Ovary (tissue), 9 donors: ENCODE data around the gene INSR. TPM values are rescaled to one million over a fixed set of nuclear protein-coding genes. Genes with fewer than 3 reads are reported as not detected.

Experiments
- DNase-seq, 5 donors: peaks; one replicate each; pipeline ENCODE4 v3.0.0-alpha.2; 2019 to 2020
- H3K27ac ChIP-seq, 2 donors: fragments of 200-600 bp; one replicate each; pipeline versions ENCODE4 v1.5.1 to v1.8.0; 2019 to 2022
- H3K27me3 ChIP-seq: fragments of 200-600 bp; one replicate; pipeline ENCODE4 v1.8.0; 2022
- H3K36me3 ChIP-seq: fragments of 200-600 bp; sonication (generic); one replicate; pipeline ENCODE4 v1.5.1; 2019
- H3K4me1 ChIP-seq: one replicate; pipeline ENCODE4 v1.8.1; 2013; ENCODE audit warnings: mild to moderate bottlenecking, moderate library complexity; ENCODE audit not compliant: insufficient read depth
- H3K4me3 ChIP-seq: fragments of 200-600 bp; sonication (generic); one replicate; pipeline ENCODE4 v1.5.1; 2017
- H3K9me3 ChIP-seq, 2 donors: fragments of 200-600 bp in 1 of 2; sonication (generic) in 1 of 2; one replicate each; pipeline versions ENCODE4 v1.5.1 to v1.8.1; 2013 to 2019; ENCODE audit warnings: mild to moderate bottlenecking in 1 of 2, moderate library complexity in 1 of 2
- EP300 ChIP-seq: sonication (generic); formaldehyde crosslinking; IDR thresholded peaks from one replicate; pipeline ENCODE4 v1.6.1; 2017; ENCODE audit warnings: antibody characterized with exemption
- POLR2A ChIP-seq: fragments of 450-650 bp; IDR thresholded peaks from one replicate; pipeline ENCODE4 v1.6.1; 2017; ENCODE audit warnings: antibody characterized with exemption, mild to moderate bottlenecking, moderate library complexity
- WGBS, 3 donors: extraction: QIAGEN DNeasy Blood & Tissue Kit in 1 of 3; methylation state at CpG; one replicate each; pipeline versions ENCODE4 v1.1.5 to v1.1.7; 2013 to 2017; 5-methylcytosine and 5-hydroxymethylcytosine counted together
- intact Hi-C, 4 donors: fragments of 100-400 bp; cut with DNase I; formaldehyde crosslinking; loops; one replicate each; pipeline versions ENCODE4 v1.11.0 to v1.15.1; 2022 to 2023
- polyA plus RNA-seq, 2 donors: library from polyadenylated mRNA; stranded (reverse); fragments of 200-250 nt in 1 of 2; fragments of 350-450 nt in 1 of 2; fragmentation: Illumina TruSeq in 1 of 2; extraction: RNeasy Lipid Tissue Mini Kit (QIAGEN cat#74804) in 1 of 2; gene quantifications; one replicate each; pipeline ENCODE4 v1.2.3, GENCODE V29; 2013 to 2014
- total RNA-seq, 7 donors: library from RNA; depleted of rRNA in 2 of 7; stranded (reverse); fragments of >200 nt in 2 of 7; fragmentation: NEBNext Ultra II Directional in 3 of 7; extraction: Animal tissue kit (Norgen Biotek cat#: 25700) in 3 of 7; gene quantifications; one replicate each; pipeline versions ENCODE4 v1.1.0 to v1.2.4, GENCODE V29; 2016 to 2023
- TF ChIP-seq, protein P1 (sequence below), 3 donors: fragments of 450-650 bp in 2 of 3; fragments of 200-600 bp in 1 of 3; IDR thresholded peaks; one replicate each; pipeline versions ENCODE4 v1.5.1 to v1.8.0; 2016 to 2022; ENCODE audit warnings: antibody characterized with exemption in 3 of 3, mild to moderate bottlenecking in 1 of 3
- donor health status: DM: no; HTN: no; CAD: no; lungs with moderate emphysema.
- donor health status: DM: no; HTN: no; CAD: no.
- donor health status: Bipolar disorder and iron deficiency.
- donor health status: DM: yes; HTN: yes; CAD: no.
- donor health status: DM: no; HTN: no; CAD: no.
- donor health status: DM: yes; HTN: yes; CAD: no.

The INSR gene
- total and polyA plus RNA-seq, 9 donors: 30.2 to 203 (median 93.3) TPM

DNA sequence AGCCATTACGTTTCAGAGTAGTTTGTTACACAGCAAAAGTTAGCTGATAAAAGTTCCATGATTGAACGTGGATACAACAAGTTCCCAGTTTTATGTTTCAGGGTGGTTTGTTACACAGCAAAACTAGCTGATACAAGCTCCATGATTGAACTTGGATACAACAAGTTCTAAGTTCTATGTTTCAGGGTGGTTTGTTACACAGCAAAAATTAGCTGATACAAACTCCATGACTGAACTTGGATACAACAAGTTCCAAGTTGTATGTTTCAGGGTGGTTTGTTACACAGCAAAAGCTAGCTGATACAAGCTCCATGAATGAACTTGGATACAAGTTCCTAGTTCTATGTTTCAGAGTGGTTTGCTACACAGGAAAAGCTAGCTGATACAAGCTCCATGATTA lies 47.6 kb downstream of the INSR start:
- H3K27ac ChIP-seq: peak overlapping the region; percentile 68 to 84
- H3K4me3 ChIP-seq: no peak overlapping the region
- 94 to 96% (median 95%) methylated on average over 2 of the region's 2 CpGs for WGBS, 3 donors
- H3K9me3 ChIP-seq: no peaks in the 10 kb centered on the region
- DNase-seq: no peak
- H3K36me3 ChIP-seq: no peaks in the 10 kb centered on the region
- TF ChIP-seq, protein P1, sequence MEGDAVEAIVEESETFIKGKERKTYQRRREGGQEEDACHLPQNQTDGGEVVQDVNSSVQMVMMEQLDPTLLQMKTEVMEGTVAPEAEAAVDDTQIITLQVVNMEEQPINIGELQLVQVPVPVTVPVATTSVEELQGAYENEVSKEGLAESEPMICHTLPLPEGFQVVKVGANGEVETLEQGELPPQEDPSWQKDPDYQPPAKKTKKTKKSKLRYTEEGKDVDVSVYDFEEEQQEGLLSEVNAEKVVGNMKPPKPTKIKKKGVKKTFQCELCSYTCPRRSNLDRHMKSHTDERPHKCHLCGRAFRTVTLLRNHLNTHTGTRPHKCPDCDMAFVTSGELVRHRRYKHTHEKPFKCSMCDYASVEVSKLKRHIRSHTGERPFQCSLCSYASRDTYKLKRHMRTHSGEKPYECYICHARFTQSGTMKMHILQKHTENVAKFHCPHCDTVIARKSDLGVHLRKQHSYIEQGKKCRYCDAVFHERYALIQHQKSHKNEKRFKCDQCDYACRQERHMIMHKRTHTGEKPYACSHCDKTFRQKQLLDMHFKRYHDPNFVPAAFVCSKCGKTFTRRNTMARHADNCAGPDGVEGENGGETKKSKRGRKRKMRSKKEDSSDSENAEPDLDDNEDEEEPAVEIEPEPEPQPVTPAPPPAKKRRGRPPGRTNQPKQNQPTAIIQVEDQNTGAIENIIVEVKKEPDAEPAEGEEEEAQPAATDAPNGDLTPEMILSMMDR (IDR thresholded peaks at IDR 0.05): no peak
- TF ChIP-seq EP300 (no peak), POLR2A (no peak)
- H3K27me3 ChIP-seq: no peaks in the 10 kb centered on the region
- peaks cover 31% of the 10 kb centered on the region for H3K4me1 ChIP-seq
- intact Hi-C loops: no loop called here

DNA sequence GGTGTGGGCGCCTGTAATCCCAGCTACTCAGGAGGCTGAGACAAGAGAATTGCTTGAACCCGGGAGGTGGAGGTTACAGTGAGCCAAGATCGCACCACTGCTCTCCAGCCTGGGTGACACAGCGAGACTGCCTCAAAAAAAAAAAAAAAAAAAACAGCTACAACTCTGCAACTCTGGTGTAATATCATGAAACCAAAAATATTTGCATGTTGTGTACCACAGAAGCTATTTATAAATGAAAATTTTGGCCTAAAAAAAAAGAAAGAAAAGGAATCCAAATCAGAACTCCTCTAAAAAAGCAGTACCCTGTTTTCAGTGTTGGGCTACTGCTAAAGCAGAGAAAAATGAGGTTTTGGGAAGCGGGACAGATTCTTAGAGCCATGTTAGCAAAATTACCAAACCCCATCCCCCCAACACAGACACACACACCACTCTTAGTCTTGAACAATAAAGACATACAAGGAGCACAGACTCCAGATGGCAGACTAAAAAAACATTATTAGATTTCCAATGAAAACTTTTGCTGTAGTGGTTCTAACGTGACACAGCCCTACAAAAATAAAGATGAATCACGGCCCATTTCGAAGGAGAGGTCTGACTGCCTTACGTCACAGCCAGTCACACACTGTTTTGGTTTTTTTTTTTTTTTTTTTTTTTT lies 51.5 kb downstream of the INSR start:
- intact Hi-C loops: no loop called here
- Histone ChIP-seq H3K27ac (peak overlapping the region; percentile 68 to 71), H3K4me3 (no peak overlapping the region), H3K27me3 (no peaks in the 10 kb centered on the region), H3K36me3 (no peaks in the 10 kb centered on the region), H3K4me1 (peaks cover 23% of the 10 kb centered on the region), H3K9me3 (no peaks in the 10 kb centered on the region)
- WGBS, 3 donors: 11 to 14% (median 12%) methylated on average over 9 of the region's 9 CpGs
- TF ChIP-seq, protein P1 (IDR thresholded peaks at IDR 0.05): no peak
- TF ChIP-seq POLR2A (no peak), EP300 (no peak)
- peak in 3 of 5 donors; percentile 36 to 61 (median 47) for DNase-seq

DNA sequence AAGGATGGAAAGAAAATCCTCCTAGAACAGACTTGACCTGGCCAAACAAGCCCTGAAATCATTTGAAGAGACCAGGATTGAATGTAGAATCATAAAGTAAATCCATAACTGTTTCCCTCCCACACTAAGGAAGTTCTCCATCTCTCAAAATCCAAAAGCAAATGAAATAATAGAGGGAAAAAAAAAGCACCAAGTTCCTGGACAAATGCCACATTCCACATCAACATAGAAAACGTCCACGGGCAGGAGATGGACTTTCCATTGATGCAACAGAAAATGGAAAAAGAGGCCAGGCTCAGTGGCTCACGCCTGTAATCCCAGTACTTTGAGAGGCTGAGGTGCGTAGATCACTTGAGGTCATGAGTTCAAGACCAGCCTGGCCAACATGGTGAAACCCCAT lies 56.2 kb downstream of the INSR start:
- intact Hi-C loops: no loop called here
- Histone ChIP-seq H3K36me3 (no peaks in the 10 kb centered on the region), H3K4me1 (peaks cover 18% of the 10 kb centered on the region), H3K27me3 (no peaks in the 10 kb centered on the region), H3K27ac (no peak overlapping the region), H3K4me3 (no peak overlapping the region), H3K9me3 (no peaks in the 10 kb centered on the region)
- TF ChIP-seq POLR2A: no peak
- TF ChIP-seq EP300: no peak
- TF ChIP-seq, protein P1 (IDR thresholded peaks at IDR 0.05): no peak
- DNase-seq: no peak
- 44 to 52% (median 46%) methylated on average over 4 of the region's 4 CpGs for WGBS, 3 donors

DNA sequence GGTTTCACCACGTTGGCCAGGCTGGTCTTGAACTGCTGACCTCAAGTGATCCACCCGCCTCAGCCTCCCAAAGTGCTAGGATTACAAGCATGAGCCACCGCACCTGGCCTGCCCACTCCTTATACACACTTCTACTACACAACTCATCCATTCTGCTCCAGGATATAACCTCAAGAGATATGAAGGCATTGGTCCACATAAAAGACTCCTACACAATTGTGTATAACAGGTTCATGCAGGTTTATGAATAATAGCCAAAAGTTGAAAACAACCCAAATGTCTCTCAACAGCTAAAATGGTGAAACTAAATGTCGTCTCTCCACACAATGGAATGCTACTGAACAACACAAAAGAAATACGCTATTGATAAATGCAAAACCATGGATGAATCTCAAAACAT lies 58.1 kb downstream of the INSR start:
- no peak overlapping the region for H3K4me3 ChIP-seq
- no peaks in the 10 kb centered on the region for H3K36me3 ChIP-seq
- H3K4me1 ChIP-seq: peaks cover 16% of the 10 kb centered on the region
- no peak for TF ChIP-seq POLR2A
- TF ChIP-seq, protein P1 (IDR thresholded peaks at IDR 0.05): no peak
- intact Hi-C loops: no loop called here
- H3K27ac ChIP-seq: no peak overlapping the region
- no peaks in the 10 kb centered on the region for H3K9me3 ChIP-seq
- no peaks in the 10 kb centered on the region for H3K27me3 ChIP-seq
- DNase-seq: no peak
- WGBS, 3 donors: 61 to 65% (median 63%) methylated on average over 5 of the region's 5 CpGs
